Endothelial cell of umbilical vein (primary cell): ENCODE results near the gene MIA. TPM values are rescaled to one million over a fixed set of nuclear protein-coding genes. Genes with fewer than 3 reads are reported as not detected.

Experiments
- BruUV-seq: library from RNA; stranded (reverse); fragments of 400-500 nt; replicated peaks from 2 replicates; lab custom pipeline; 2021; lab: Mats Ljungman, UMichigan
- CTCF ChIA-PET: fragments of 300-600, 350-600 bp; sonication (Branson Sonifier 250); formaldehyde crosslinking; loops from one replicate; lab custom pipeline; 2021; ENCODE audit warnings: antibody characterized with exemption, inconsistent platforms; lab: Charles Lee
- POLR2A ChIA-PET: fragments of 300-600, 350-600 bp; sonication (Branson Sonifier 250); formaldehyde crosslinking; loops from one replicate; lab custom pipeline; 2021; ENCODE audit warnings: antibody characterized with exemption, inconsistent platforms; lab: Charles Lee
- DNase-seq: peaks from one replicate; pipeline ENCODE4 v3.0.0-alpha.2; 2011; ENCODE audit warnings: low read depth, low spot score
- FAIRE-seq: peaks from 2 replicates; lab custom pipeline; 2011; peaks lifted over from hg19 to GRCh38; lab: Jason Lieb, UNC
- H2AFZ ChIP-seq: 2 replicates; pipeline ENCODE4 v1.6.0; 2012; ENCODE audit warnings: low read depth, low read length, control low read depth, inconsistent platforms
- H3K27ac ChIP-seq: 2 replicates; pipeline ENCODE4 v1.5.1; 2011; ENCODE audit warnings: low read depth, mild to moderate bottlenecking, control low read depth, low read length, moderate library complexity; ENCODE audit not compliant: insufficient read depth
- H3K27me3 ChIP-seq, 2 experiments: 2 replicates each; pipeline versions ENCODE4 v1.6.0 to v1.6.1; 2011; ENCODE audit warnings: low read length in 2 of 2, mixed read lengths in 1 of 2; ENCODE audit not compliant: control insufficient read depth in 2 of 2, insufficient read depth in 2 of 2
- H3K36me3 ChIP-seq, 2 experiments: 2 replicates in 1 of 2; 3 replicates in 1 of 2; pipeline ENCODE4 v1.5.1; 2011; ENCODE audit warnings: low read length in 2 of 2, mild to moderate bottlenecking in 1 of 2, moderate library complexity in 1 of 2; ENCODE audit not compliant: control insufficient read depth in 2 of 2, insufficient read depth in 2 of 2; ENCODE audit errors: extremely low read depth in 1 of 2
- H3K4me1 ChIP-seq: 3 replicates; pipeline ENCODE4 v1.5.1; 2011; ENCODE audit warnings: mild to moderate bottlenecking, low read length; ENCODE audit not compliant: control insufficient read depth, insufficient read depth; ENCODE audit errors: extremely low read depth
- H3K4me2 ChIP-seq: 2 replicates; pipeline ENCODE4 v1.6.1; 2011; ENCODE audit warnings: low read length, control low read depth, mixed read lengths; ENCODE audit not compliant: insufficient read depth
- H3K4me3 ChIP-seq, 3 experiments: fragments of 200-600 bp in 1 of 3; sonication (generic), shearing (Covaris generic) in 1 of 3; replicated peaks in 1 of 3; 2 replicates each; pipeline ENCODE4 v1.5.1; 2011 to 2016; ENCODE audit warnings: control low read depth in 3 of 3, low read length in 3 of 3, mild to moderate bottlenecking in 2 of 3, inconsistent platforms in 1 of 3, low read depth in 1 of 3, moderate library complexity in 1 of 3; ENCODE audit not compliant: insufficient read depth in 1 of 3
- H3K79me2 ChIP-seq: 2 replicates; pipeline ENCODE4 v1.6.0; 2012; ENCODE audit warnings: low read length, inconsistent platforms; ENCODE audit not compliant: control insufficient read depth, insufficient read depth
- H3K9ac ChIP-seq: replicated peaks from 2 replicates; pipeline ENCODE3; 2011; ENCODE audit warnings: low read length, control low read depth; ENCODE audit not compliant: insufficient read depth; ENCODE audit errors: extremely low read depth
- H3K9me1 ChIP-seq: replicated peaks from 3 replicates; pipeline ENCODE4 v1.6.0; 2011; ENCODE audit warnings: mild to moderate bottlenecking, low read length; ENCODE audit not compliant: control insufficient read depth, insufficient read depth; ENCODE audit errors: extremely low read depth
- H3K9me3 ChIP-seq: replicated peaks from 2 replicates; pipeline ENCODE4 v1.5.1; 2012; ENCODE audit warnings: low read length, inconsistent platforms; ENCODE audit not compliant: control insufficient read depth, insufficient read depth
- H4K20me1 ChIP-seq: replicated peaks from 2 replicates; pipeline ENCODE3; 2011; ENCODE audit warnings: mild to moderate bottlenecking, low read length; ENCODE audit not compliant: control insufficient read depth, insufficient read depth; ENCODE audit errors: extremely low read depth
- EZH2 ChIP-seq: IDR thresholded peaks from 2 replicates; pipeline ENCODE4 v1.6.1; 2012; ENCODE audit warnings: borderline replicate concordance, low read depth, mild to moderate bottlenecking, moderate library complexity, low read length, inconsistent platforms; ENCODE audit not compliant: severe bottlenecking
- FOS ChIP-seq: IDR thresholded peaks from 2 replicates; pipeline ENCODE4 v1.6.1; 2011; ENCODE audit warnings: mild to moderate bottlenecking, low read length, moderate library complexity, borderline replicate concordance; ENCODE audit not compliant: insufficient read depth
- GATA2 ChIP-seq: IDR thresholded peaks from 2 replicates; pipeline ENCODE4 v1.7.0; 2011; ENCODE audit warnings: low read depth, mild to moderate bottlenecking, moderate library complexity, mixed read lengths, low read length; ENCODE audit not compliant: insufficient read length, insufficient read depth
- JUN ChIP-seq: IDR thresholded peaks from 2 replicates; pipeline ENCODE4 v1.6.1; 2011; ENCODE audit warnings: borderline replicate concordance, low read depth; ENCODE audit not compliant: insufficient read length, insufficient read depth
- MYC ChIP-seq: IDR thresholded peaks from one replicate; pipeline ENCODE4 v1.6.1; 2011; ENCODE audit warnings: mild to moderate bottlenecking, low read depth, low read length
- POLR2A ChIP-seq: IDR thresholded peaks from 2 replicates; pipeline ENCODE4 v1.6.1; 2012; ENCODE audit warnings: low read depth, mild to moderate bottlenecking, control low read depth, low read length
- POLR2AphosphoS5 ChIP-seq: IDR thresholded peaks from 2 replicates; pipeline ENCODE4 v1.6.1; 2012; ENCODE audit warnings: low read depth, mild to moderate bottlenecking, control low read depth, low read length, moderate library complexity; ENCODE audit not compliant: insufficient read depth
- dilution Hi-C: fragments of 300-500 bp; cut with MboI; formaldehyde crosslinking; loops from one replicate; pipeline ENCODE4 v1.15.0; 2019; ENCODE audit warnings: low sequenced_read_pairs; ENCODE audit not compliant: extremely low pct_ligation_motif_present
- intact Hi-C: fragments of 100-400 bp; cut with micrococcal nuclease; formaldehyde crosslinking; loops from one replicate; pipeline ENCODE4 v1.10.0; 2022
- polyA plus RNA-seq, 4 experiments: library from polyadenylated mRNA; depleted of rRNA in 3 of 4; stranded (reverse) in 3 of 4; unstranded in 1 of 4; fragments of >200 nt; gene quantifications; 2 replicates each; pipeline versions ENCODE4 v1.2.1 to v1.2.3, GENCODE V29; 2011 to 2012; ENCODE audit warnings: missing spikeins in 1 of 4
- total RNA-seq: library from RNA; stranded (reverse); gene quantifications from 2 replicates; pipeline ENCODE4 v1.2.3, GENCODE V29; 2021
- TF ChIP-seq, protein P1 (sequence below), 2 donors: IDR thresholded peaks; 1 replicate in 1 of 2; 2 replicates in 1 of 2; pipeline ENCODE4 v1.5.1; 2011; ENCODE audit warnings: low read length in 2 of 2, mild to moderate bottlenecking in 2 of 2, moderate library complexity in 2 of 2, control low read depth in 1 of 2, inconsistent platforms in 1 of 2, low read depth in 1 of 2; ENCODE audit not compliant: insufficient read depth in 1 of 2; ENCODE audit errors: extremely low read depth in 1 of 2
- TF ChIP-seq, protein P2 (sequence below): IDR thresholded peaks from 2 replicates; pipeline ENCODE4 v1.6.1; 2011; ENCODE audit not compliant: insufficient read depth, insufficient read length

The MIA gene
- total and polyA plus RNA-seq, 2 donors (not counting 3 experiments of a cell fraction or from before 2014, with no cell fraction given): 0.32 TPM; not detected in 1

DNA sequence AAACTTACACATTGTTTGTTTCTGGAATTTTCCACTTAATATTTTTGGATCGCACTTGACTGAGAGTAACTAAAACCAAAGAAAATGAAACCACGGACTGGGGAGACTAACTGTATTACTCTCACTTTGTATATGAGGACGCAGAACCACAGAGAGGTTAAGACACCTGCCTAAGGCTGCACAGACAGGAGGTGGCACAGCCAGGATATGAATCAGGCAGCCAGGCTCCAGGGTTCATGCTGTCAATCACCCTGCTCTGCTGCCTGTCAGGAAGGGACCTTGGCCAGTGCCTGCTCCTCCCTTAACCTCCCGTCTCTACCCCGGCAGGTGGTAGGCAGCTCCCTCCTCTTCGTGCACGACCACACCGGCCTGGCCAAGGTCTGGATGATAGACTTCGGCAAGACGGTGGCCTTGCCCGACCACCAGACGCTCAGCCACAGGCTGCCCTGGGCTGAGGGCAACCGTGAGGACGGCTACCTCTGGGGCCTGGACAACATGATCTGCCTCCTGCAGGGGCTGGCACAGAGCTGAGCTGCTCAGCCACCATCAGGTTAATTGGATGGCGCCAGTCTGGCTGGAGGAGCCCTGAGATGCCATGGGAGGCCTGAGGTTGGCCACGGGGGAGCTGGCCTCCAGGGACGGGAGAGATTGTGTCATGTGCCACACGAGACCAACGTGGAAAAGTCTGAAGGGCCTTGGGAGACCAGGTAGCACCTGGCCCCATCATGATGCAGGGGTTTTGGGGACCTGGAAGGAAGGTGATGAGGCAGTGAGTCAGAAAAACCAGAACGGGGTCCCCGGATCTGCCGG, 36.1 kb upstream of the MIA start:
- no peaks in the 10 kb centered on the region for H4K20me1 ChIP-seq
- H3K4me3 ChIP-seq: no peak overlapping the region
- no peaks in the 10 kb centered on the region for H3K79me2 ChIP-seq
- H3K4me1 ChIP-seq: no peaks in the 10 kb centered on the region
- peaks cover 9 to 26% of the 10 kb centered on the region in 2 experiments for H3K36me3 ChIP-seq
- no peak overlapping the region for H3K27ac ChIP-seq
- no TSS peak for BruUV-seq
- no peak overlapping the region for H3K9ac ChIP-seq
- H3K9me3 ChIP-seq: no peaks in the 10 kb centered on the region
- H2AFZ ChIP-seq: no peak overlapping the region
- no peaks in the 10 kb centered on the region for H3K27me3 ChIP-seq
- ChIA-PET CTCF (no interaction called here), POLR2A (no interaction called here)
- no peak for TF ChIP-seq JUN
- no peak for TF ChIP-seq FOS
- TF ChIP-seq EZH2: no peak
- TF ChIP-seq GATA2: no peak
- H3K4me2 ChIP-seq: no peak overlapping the region
- intact Hi-C loops (no loop called here), dilution Hi-C loops (no loop called here)
- DNase-seq: no peak
- no peak for FAIRE-seq
- no peaks in the 10 kb centered on the region for H3K9me1 ChIP-seq

DNA sequence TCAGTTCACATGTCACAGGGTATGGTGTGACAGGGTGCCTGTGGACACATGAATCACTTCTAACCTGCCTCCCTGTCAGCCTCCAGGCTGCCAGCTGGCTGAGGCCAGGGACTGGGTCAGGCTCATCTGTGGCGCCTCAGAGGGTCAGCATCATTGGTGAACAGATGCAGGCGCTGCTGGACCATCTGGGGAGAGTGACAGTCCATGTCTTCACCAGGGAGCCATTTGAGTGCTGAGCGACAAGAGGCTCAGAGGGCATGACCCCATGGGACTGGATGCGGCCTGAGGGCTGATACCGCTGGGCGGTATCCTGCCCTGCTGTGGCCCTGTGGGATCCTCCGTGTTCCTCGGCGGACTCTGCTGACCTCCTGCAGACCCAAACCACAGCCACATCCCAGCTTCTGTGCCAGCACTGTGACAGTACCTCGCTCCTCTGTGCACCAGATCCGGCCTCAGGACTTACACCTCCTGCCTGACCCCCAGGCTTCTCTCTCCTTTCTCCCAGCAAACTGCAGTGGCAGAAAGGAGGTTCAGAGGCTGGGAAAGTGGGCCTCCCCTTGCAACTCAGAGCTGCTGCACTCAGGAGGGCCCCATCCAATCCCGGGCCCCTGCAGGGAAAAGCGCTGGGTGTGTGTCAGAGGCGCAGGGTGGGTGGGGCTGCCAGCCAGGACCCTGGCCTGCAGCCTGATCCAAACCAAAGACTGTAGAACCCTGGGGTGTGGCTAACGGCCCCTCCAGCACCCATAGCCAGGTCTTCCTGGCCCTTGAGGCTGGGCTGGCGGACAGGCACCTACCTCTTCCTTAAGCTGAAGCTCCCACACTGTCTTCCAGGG, 35.2 kb upstream of the MIA start:
- no peak for DNase-seq
- Histone ChIP-seq H3K9me1 (no peaks in the 10 kb centered on the region), H3K9ac (no peak overlapping the region), H3K4me1 (peaks cover 3% of the 10 kb centered on the region), H3K27me3 (no peaks in the 10 kb centered on the region), H3K36me3 (peaks cover 9 to 22% of the 10 kb centered on the region in 2 experiments), H2AFZ (no peak overlapping the region), H3K9me3 (no peaks in the 10 kb centered on the region), H3K4me2 (no peak overlapping the region), H3K79me2 (no peaks in the 10 kb centered on the region), H4K20me1 (no peaks in the 10 kb centered on the region), H3K27ac (no peak overlapping the region), H3K4me3 (no peak overlapping the region)
- ChIA-PET POLR2A (no interaction called here), CTCF (no interaction called here)
- intact Hi-C loops: no loop called here
- no peak for FAIRE-seq
- dilution Hi-C loops: no loop called here
- BruUV-seq: TSS peak; percentile 57
- TF ChIP-seq, protein P1, sequence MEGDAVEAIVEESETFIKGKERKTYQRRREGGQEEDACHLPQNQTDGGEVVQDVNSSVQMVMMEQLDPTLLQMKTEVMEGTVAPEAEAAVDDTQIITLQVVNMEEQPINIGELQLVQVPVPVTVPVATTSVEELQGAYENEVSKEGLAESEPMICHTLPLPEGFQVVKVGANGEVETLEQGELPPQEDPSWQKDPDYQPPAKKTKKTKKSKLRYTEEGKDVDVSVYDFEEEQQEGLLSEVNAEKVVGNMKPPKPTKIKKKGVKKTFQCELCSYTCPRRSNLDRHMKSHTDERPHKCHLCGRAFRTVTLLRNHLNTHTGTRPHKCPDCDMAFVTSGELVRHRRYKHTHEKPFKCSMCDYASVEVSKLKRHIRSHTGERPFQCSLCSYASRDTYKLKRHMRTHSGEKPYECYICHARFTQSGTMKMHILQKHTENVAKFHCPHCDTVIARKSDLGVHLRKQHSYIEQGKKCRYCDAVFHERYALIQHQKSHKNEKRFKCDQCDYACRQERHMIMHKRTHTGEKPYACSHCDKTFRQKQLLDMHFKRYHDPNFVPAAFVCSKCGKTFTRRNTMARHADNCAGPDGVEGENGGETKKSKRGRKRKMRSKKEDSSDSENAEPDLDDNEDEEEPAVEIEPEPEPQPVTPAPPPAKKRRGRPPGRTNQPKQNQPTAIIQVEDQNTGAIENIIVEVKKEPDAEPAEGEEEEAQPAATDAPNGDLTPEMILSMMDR (IDR thresholded peaks at IDR 0.05; ENCODE audit: extremely low read depth in 1 of 2, insufficient read depth in 1 of 2, low read depth in 1 of 2, low read length in 2 of 2): no peak
- TF ChIP-seq EZH2 (no peak), MYC (no peak), FOS (no peak), POLR2AphosphoS5 (no peak), GATA2 (no peak), POLR2A (no peak), JUN (no peak)
- TF ChIP-seq, protein P2, sequence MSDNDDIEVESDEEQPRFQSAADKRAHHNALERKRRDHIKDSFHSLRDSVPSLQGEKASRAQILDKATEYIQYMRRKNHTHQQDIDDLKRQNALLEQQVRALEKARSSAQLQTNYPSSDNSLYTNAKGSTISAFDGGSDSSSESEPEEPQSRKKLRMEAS: no peak
